ENCODE results near the gene ZNF652. TPM values are rescaled to one million over a fixed set of nuclear protein-coding genes. Genes with fewer than 3 reads are reported as not detected.
A peak's percentile ranks its signal among the peaks of the same experiment; 100 is the strongest.

ZNF652 gene
- total RNA-seq, 4 donors from 2014 or later = 35.7 to 58.6 (median 43.9) TPM

- DNase-seq (ENCODE audit: low spot score in 2 of 2) = no peak
- Histone ChIP-seq H3K36me3 (no peaks in the 10 kb centered on the region), H3K4me3 (peak overlapping the region; percentile 83 to 95 (median 89)), H3K27me3 (no peaks in the 10 kb centered on the region), H3K9me3 (no peaks in the 10 kb centered on the region), H3K4me1 (peaks cover 0 to 40% (median 21%) of the 10 kb centered on the region in 4 donors), H3K27ac (peak overlapping the region in 3 of 4 donors; percentile 96 to 97 (median 96))
- TF ChIP-seq EP300 (IDR thresholded peaks at IDR 0.05) (no peak), CTCF (IDR thresholded peaks at IDR 0.05) (no peak), POLR2A (IDR thresholded peaks at IDR 0.05) (no peak)
- WGBS, 2 donors = 14 to 19% methylated on average over 8 of the region's 8 CpGs
These were observed 1.9 kb downstream of the ZNF652 start for GRCh38 chr17:49359990-49360795.

GRCh38 chr17:49358641-49359247 is 3.3 kb downstream of the ZNF652 start:
- WGBS, 2 donors = 31 to 38% methylated on average over 4 of the region's 4 CpGs
- TF ChIP-seq EP300 (IDR thresholded peaks at IDR 0.05) (no peak), CTCF (IDR thresholded peaks at IDR 0.05) (no peak)
- H3K27ac ChIP-seq = peak overlapping the region in 1 of 4 donors; percentile 27
- H3K9me3 ChIP-seq = no peaks in the 10 kb centered on the region
- no peak for DNase-seq (ENCODE audit: low spot score in 2 of 2)
- no peaks in the 10 kb centered on the region for H3K27me3 ChIP-seq
- peaks cover 0 to 41% (median 21%) of the 10 kb centered on the region in 4 donors for H3K4me1 ChIP-seq
- no peaks in the 10 kb centered on the region for H3K36me3 ChIP-seq
- H3K4me3 ChIP-seq = no peak overlapping the region

GRCh38 chr17:49357516-49357915 is 4.5 kb downstream of the ZNF652 start:
- TF ChIP-seq POLR2A (IDR thresholded peaks at IDR 0.05) (no peak), CTCF (IDR thresholded peaks at IDR 0.05) (no peak), EP300 (IDR thresholded peaks at IDR 0.05) (no peak)
- Histone ChIP-seq H3K36me3 (no peaks in the 10 kb centered on the region), H3K27me3 (no peaks in the 10 kb centered on the region), H3K27ac (no peak overlapping the region), H3K9me3 (no peaks in the 10 kb centered on the region), H3K4me3 (no peak overlapping the region), H3K4me1 (peaks cover 0 to 48% (median 21%) of the 10 kb centered on the region in 4 donors)
- WGBS, 2 donors = 40 to 48% methylated on average over 3 of the region's 3 CpGs
- no peak for DNase-seq (ENCODE audit: low spot score in 2 of 2)

- no peak for TF ChIP-seq EP300 (IDR thresholded peaks at IDR 0.05)
- Histone ChIP-seq H3K36me3 (no peaks in the 10 kb centered on the region), H3K9me3 (no peaks in the 10 kb centered on the region), H3K27ac (no peak overlapping the region), H3K4me1 (peaks cover 0 to 48% (median 21%) of the 10 kb centered on the region in 4 donors), H3K27me3 (no peaks in the 10 kb centered on the region), H3K4me3 (no peak overlapping the region)
- WGBS, 2 donors = 88 to 90% methylated on average over 5 of the region's 5 CpGs
- DNase-seq (ENCODE audit: low spot score in 2 of 2) = no peak
These were observed 5.7 kb downstream of the ZNF652 start for GRCh38 chr17:49356320-49356719.

- no peaks in the 10 kb centered on the region for H3K9me3 ChIP-seq
- H3K36me3 ChIP-seq = no peaks in the 10 kb centered on the region
- no peak overlapping the region for H3K27ac ChIP-seq
- H3K27me3 ChIP-seq = no peaks in the 10 kb centered on the region
- peaks cover 0 to 21% (median 12%) of the 10 kb centered on the region in 4 donors for H3K4me1 ChIP-seq
- 48 to 67% methylated on average over 1 of the region's 1 CpG for WGBS, 2 donors
- no peak overlapping the region for H3K4me3 ChIP-seq
- no peak for DNase-seq (ENCODE audit: low spot score in 2 of 2)
- TF ChIP-seq EP300 (IDR thresholded peaks at IDR 0.05) (no peak), CTCF (IDR thresholded peaks at IDR 0.05) (no peak), POLR2A (IDR thresholded peaks at IDR 0.05) (no peak)
These were observed 8.4 kb downstream of the ZNF652 start for GRCh38 chr17:49353607-49354006.
